ENCODE measurements around the gene LAMA2. TPM values are rescaled to one million over a fixed set of nuclear protein-coding genes. Genes with fewer than 3 reads are reported as not detected.

LAMA2 gene
- total RNA-seq, 4 donors from 2014 or later: 15.4 to 55.3 (median 38.7) TPM

DNA sequence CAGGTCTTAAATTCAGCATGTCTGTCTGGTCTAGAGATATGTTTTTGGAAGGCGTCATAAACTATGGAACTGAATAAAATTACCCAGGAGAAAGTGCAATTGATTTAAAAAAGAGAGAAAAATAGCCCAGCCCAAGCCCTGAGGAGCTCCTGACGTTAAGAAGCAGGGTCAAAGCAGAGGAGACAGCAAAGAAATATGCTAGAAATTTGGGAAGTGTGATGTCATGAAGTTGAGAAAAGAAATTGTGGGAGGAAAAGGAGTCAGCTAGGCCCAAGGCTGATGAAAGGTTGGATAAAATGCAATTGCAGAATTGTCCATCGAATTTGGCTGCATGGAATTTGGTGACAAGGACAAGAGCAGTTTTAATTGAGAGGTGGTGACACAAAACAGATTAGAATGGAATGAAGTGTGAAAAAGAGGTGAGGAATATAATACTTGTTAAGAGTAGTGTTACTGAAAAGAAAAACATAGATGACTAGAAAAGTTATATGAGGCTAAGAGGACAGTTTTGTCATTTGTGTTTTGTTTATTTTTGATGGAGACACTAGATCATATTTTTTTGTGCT is 381.6 kb downstream of the LAMA2 start:
- no peak overlapping the region for H3K27ac ChIP-seq
- H3K9me3 ChIP-seq: no peaks in the 10 kb centered on the region
- TF ChIP-seq, protein P1, sequence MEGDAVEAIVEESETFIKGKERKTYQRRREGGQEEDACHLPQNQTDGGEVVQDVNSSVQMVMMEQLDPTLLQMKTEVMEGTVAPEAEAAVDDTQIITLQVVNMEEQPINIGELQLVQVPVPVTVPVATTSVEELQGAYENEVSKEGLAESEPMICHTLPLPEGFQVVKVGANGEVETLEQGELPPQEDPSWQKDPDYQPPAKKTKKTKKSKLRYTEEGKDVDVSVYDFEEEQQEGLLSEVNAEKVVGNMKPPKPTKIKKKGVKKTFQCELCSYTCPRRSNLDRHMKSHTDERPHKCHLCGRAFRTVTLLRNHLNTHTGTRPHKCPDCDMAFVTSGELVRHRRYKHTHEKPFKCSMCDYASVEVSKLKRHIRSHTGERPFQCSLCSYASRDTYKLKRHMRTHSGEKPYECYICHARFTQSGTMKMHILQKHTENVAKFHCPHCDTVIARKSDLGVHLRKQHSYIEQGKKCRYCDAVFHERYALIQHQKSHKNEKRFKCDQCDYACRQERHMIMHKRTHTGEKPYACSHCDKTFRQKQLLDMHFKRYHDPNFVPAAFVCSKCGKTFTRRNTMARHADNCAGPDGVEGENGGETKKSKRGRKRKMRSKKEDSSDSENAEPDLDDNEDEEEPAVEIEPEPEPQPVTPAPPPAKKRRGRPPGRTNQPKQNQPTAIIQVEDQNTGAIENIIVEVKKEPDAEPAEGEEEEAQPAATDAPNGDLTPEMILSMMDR (IDR thresholded peaks at IDR 0.05): no peak
- TF ChIP-seq POLR2A (IDR thresholded peaks at IDR 0.05): no peak
- H3K36me3 ChIP-seq: no peaks in the 10 kb centered on the region
- no peak for DNase-seq
- no peak overlapping the region for H3K4me3 ChIP-seq
- H3K27me3 ChIP-seq: no peaks in the 10 kb centered on the region
- H3K4me1 ChIP-seq: no peaks in the 10 kb centered on the region

DNA sequence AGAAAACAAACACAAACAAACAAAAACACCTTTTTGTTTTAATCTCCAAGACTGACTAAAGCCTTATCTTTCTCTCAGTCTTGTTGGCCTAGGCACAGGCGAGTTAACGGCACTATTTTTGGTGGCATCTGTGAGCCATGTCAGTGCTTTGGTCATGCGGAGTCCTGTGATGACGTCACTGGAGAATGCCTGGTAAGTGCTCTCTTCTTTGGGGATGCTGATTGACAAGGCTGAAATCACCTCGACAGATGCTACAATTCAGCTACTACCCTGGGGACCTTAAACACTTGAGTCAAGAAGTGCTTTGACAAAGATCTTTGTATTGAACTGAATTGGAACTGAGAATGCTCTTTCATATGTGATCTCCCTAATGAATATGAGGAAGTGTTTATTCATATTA is 384.1 kb downstream of the LAMA2 start:
- TF ChIP-seq POLR2A (IDR thresholded peaks at IDR 0.05): no peak
- TF ChIP-seq, protein P1 (IDR thresholded peaks at IDR 0.05): no peak
- no peaks in the 10 kb centered on the region for H3K4me1 ChIP-seq
- no peak for DNase-seq

DNA sequence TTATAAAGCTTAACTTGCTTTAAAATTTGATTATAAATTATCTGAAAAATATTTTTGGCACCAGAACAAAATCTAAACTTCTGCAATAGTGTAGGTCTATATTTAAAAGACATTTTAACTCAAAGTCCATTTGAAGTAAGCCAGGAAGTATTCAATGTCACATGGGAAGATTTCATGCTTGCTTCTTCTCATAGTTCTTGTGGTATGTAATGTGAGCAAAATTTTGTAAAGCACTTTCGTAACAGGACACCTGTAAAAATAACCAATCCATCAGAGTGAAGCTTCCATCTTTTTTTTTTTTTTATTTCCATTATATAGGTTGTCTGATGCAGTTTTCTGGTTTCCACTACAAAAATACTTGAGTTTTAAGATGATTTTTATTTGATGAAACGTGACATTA is 386.1 kb downstream of the LAMA2 start:
- TF ChIP-seq, protein P1 (IDR thresholded peaks at IDR 0.05): no peak
- TF ChIP-seq POLR2A (IDR thresholded peaks at IDR 0.05): no peak
- no peaks in the 10 kb centered on the region for H3K36me3 ChIP-seq
- no peak for DNase-seq
- H3K9me3 ChIP-seq: no peaks in the 10 kb centered on the region
- no peak overlapping the region for H3K4me3 ChIP-seq
- H3K27ac ChIP-seq: no peak overlapping the region
- no peaks in the 10 kb centered on the region for H3K4me1 ChIP-seq
- no peaks in the 10 kb centered on the region for H3K27me3 ChIP-seq

More for the DNA sequence above, 384.1 kb downstream of the LAMA2 start:
- Histone ChIP-seq H3K36me3 (no peaks in the 10 kb centered on the region), H3K9me3 (no peaks in the 10 kb centered on the region), H3K27ac (no peak overlapping the region), H3K4me3 (no peak overlapping the region), H3K27me3 (no peaks in the 10 kb centered on the region)

DNA sequence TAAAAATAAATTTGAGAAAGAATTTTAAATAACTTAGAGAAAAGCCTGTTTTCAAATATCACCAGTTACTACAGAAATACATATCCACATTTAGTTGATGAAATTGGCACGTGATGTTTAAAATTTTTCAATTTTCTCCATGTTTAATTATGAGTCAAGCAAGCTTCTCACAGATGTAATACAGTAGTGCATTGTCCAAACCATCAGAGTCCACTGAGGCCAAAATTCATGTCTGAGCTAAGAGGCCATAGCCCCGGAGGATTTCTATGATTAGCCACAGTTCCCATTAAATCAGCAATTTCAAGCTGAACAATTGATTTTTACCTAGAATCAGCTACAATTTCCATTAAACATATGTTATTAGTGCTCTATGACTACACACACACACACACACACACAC is 387.0 kb downstream of the LAMA2 start:
- no peaks in the 10 kb centered on the region for H3K36me3 ChIP-seq
- no peaks in the 10 kb centered on the region for H3K27me3 ChIP-seq
- H3K27ac ChIP-seq: no peak overlapping the region
- H3K9me3 ChIP-seq: no peaks in the 10 kb centered on the region
- TF ChIP-seq, protein P1 (IDR thresholded peaks at IDR 0.05): no peak
- no peak for TF ChIP-seq POLR2A (IDR thresholded peaks at IDR 0.05)
- H3K4me1 ChIP-seq: no peaks in the 10 kb centered on the region
- no peak for DNase-seq
- no peak overlapping the region for H3K4me3 ChIP-seq

DNA sequence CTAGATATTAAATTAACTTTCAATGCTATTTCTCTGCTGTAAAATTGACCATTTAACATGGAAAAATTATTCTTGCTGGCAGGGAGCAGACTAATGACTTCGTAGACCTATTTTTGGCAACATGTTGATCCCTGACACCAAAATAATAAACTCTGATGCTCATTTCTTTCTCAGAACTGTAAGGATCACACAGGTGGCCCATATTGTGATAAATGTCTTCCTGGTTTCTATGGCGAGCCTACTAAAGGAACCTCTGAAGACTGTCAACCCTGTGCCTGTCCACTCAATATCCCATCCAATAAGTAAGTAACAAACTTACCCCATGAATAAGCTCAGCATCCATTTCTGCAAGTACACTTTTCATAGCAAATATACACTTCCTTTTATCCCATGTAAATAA is 387.5 kb downstream of the LAMA2 start:
- Histone ChIP-seq H3K9me3 (no peaks in the 10 kb centered on the region), H3K27ac (no peak overlapping the region), H3K36me3 (no peaks in the 10 kb centered on the region), H3K27me3 (no peaks in the 10 kb centered on the region), H3K4me3 (no peak overlapping the region), H3K4me1 (no peaks in the 10 kb centered on the region)
- TF ChIP-seq POLR2A (IDR thresholded peaks at IDR 0.05): no peak
- TF ChIP-seq, protein P1 (IDR thresholded peaks at IDR 0.05): no peak
- no peak for DNase-seq

DNA sequence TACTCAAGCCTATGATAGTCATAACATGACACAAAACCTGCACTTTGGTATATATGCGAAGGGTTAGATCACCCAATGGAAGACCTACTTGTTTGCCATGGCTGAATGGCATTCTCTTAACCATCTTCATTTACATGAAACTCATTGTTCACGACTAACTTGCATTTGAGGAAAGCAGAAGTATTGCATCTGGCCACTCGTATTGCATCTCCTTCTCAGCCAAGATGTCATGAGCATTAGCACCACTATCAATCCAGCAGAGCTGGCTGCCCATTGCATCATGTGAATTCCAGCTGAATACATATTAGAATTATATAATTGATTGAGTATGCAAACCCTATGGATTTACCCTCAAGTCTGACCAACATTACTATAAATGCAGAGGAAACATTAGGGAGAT is 390.2 kb downstream of the LAMA2 start:
- no peak for TF ChIP-seq POLR2A (IDR thresholded peaks at IDR 0.05)
- TF ChIP-seq, protein P1 (IDR thresholded peaks at IDR 0.05): no peak
- DNase-seq: no peak

More for the DNA sequence above, 390.2 kb downstream of the LAMA2 start:
- Histone ChIP-seq H3K27ac (no peak overlapping the region), H3K4me3 (no peak overlapping the region), H3K36me3 (no peaks in the 10 kb centered on the region), H3K4me1 (no peaks in the 10 kb centered on the region), H3K27me3 (no peaks in the 10 kb centered on the region), H3K9me3 (no peaks in the 10 kb centered on the region)
